ENCODE results near the gene HSP90B1. TPM values are rescaled to one million over a fixed set of nuclear protein-coding genes. Genes with fewer than 3 reads are reported as not detected.

HSP90B1 gene
- total RNA-seq, 1 experiment from 2014 or later = 970 TPM

DNA sequence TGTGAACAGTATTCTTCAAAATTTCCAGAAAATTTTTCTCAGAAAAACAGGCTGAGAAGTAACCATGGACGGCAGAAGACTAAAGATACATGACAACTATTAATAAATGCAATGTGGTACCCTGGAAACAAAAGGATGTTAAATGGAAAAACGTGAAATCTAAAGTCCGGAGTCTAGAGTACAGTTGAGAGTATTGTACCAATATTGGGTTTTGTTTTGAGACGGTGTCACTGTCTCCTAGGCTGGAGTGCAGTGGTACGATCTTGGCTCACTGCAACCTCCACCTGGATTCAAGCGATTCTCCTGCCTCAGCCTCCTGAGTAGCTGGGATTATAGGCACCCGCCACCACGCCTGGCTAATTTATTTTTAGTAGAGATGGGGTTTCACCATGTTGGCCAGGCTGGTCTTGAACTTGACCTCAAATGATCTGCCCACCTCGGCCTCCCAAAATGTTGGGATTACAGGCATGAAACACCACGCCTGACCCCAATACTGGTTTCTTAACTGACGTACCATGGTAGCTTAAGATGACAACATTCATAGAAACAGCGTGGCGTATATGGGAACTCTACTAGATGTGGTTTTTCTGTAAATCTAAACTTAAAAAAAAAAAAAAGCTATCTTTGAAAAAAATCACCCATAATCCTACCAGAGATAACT is 18.7 kb downstream of the HSP90B1 start:
- no peak for DNase-seq (ENCODE audit: low spot score)
- Histone ChIP-seq H3K9me3 (ENCODE audit: low read depth, low read length, poor library complexity, severe bottlenecking) (no peaks in the 10 kb centered on the region), H3K27ac (ENCODE audit: low read depth, low read length, poor library complexity, severe bottlenecking) (peak overlapping the region; percentile 55), H3K36me3 (ENCODE audit: insufficient read depth, low read length, poor library complexity, severe bottlenecking) (peaks cover 100% of the 10 kb centered on the region), H3K27me3 (replicated peaks; ENCODE audit: insufficient read depth, low read depth, low read length, poor library complexity) (no peaks in the 10 kb centered on the region), H3K4me1 (ENCODE audit: insufficient read depth, low read length, poor library complexity, severe bottlenecking) (no peaks in the 10 kb centered on the region), H3K4me3 (ENCODE audit: low read depth, low read length, poor library complexity, severe bottlenecking) (no peak overlapping the region)
- ChIA-PET POLR2A (ENCODE audit: low non-redundant PET) (interaction anchor here (0.5 to 0.6 kb wide), 2 partner anchors 10 to 12 kb away, joined by 3 to 4 read pairs; no protein-coding TSS in a partner anchor), CTCF (interaction anchor here (0.6 kb wide), 2 partner anchors 222 to 376 kb away, joined by 3 to 5 read pairs; no protein-coding TSS in a partner anchor)
- intact Hi-C loops (cut with micrococcal nuclease; ENCODE audit: unreplicated experiment) = loop anchor here (10.0 kb wide), 1 partner anchor 366 kb away; no protein-coding TSS in a partner anchor
- TF ChIP-seq EZH2 (IDR thresholded peaks at IDR 0.05; ENCODE audit: borderline replicate concordance, low read depth, low read length, poor library complexity, severe bottlenecking) = no peak
- TF ChIP-seq, protein P1, sequence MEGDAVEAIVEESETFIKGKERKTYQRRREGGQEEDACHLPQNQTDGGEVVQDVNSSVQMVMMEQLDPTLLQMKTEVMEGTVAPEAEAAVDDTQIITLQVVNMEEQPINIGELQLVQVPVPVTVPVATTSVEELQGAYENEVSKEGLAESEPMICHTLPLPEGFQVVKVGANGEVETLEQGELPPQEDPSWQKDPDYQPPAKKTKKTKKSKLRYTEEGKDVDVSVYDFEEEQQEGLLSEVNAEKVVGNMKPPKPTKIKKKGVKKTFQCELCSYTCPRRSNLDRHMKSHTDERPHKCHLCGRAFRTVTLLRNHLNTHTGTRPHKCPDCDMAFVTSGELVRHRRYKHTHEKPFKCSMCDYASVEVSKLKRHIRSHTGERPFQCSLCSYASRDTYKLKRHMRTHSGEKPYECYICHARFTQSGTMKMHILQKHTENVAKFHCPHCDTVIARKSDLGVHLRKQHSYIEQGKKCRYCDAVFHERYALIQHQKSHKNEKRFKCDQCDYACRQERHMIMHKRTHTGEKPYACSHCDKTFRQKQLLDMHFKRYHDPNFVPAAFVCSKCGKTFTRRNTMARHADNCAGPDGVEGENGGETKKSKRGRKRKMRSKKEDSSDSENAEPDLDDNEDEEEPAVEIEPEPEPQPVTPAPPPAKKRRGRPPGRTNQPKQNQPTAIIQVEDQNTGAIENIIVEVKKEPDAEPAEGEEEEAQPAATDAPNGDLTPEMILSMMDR (conservative IDR thresholded peaks at IDR 0.05; ENCODE audit: low read depth, low read length) = no peak
- no TSS peak for BruUV-seq (replicated peaks)

DNA sequence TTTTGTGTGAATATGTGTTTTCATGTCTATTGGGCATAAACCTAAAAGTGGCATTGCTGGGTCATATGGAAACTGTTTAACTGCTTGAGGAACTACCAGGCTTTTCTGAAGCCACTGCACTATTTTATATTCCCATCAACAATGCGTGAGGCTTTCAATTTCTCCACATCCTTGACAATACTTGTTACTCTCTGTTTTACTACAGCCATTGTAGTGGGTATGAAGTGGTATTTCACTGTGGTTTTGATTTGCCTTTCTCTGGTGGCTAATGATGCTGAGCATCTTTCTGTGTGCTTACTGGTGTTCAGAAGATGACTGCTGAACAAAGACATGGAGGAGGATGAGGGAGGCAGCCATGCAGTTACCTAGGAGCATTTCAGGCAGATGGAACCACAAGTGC is 22.3 kb downstream of the HSP90B1 start:
- TF ChIP-seq, protein P1 (conservative IDR thresholded peaks at IDR 0.05; ENCODE audit: low read depth, low read length) = no peak
- TF ChIP-seq EZH2 (IDR thresholded peaks at IDR 0.05; ENCODE audit: borderline replicate concordance, low read depth, low read length, poor library complexity, severe bottlenecking) = no peak
- H3K4me3 ChIP-seq (ENCODE audit: low read depth, low read length, poor library complexity, severe bottlenecking) = no peak overlapping the region
- no peaks in the 10 kb centered on the region for H3K9me3 ChIP-seq (ENCODE audit: low read depth, low read length, poor library complexity, severe bottlenecking)
- H3K27me3 ChIP-seq (replicated peaks; ENCODE audit: insufficient read depth, low read depth, low read length, poor library complexity) = no peaks in the 10 kb centered on the region
- no peak for DNase-seq (ENCODE audit: low spot score)
- H3K36me3 ChIP-seq (ENCODE audit: insufficient read depth, low read length, poor library complexity, severe bottlenecking) = peaks cover 70% of the 10 kb centered on the region
- no peak overlapping the region for H3K27ac ChIP-seq (ENCODE audit: low read depth, low read length, poor library complexity, severe bottlenecking)
- peaks cover 4% of the 10 kb centered on the region for H3K4me1 ChIP-seq (ENCODE audit: insufficient read depth, low read length, poor library complexity, severe bottlenecking)
- no TSS peak for BruUV-seq (replicated peaks)
- ChIA-PET POLR2A (ENCODE audit: low non-redundant PET) (no interaction called here), CTCF (no interaction called here)
- intact Hi-C loops (cut with micrococcal nuclease; ENCODE audit: unreplicated experiment) = no loop called here

DNA sequence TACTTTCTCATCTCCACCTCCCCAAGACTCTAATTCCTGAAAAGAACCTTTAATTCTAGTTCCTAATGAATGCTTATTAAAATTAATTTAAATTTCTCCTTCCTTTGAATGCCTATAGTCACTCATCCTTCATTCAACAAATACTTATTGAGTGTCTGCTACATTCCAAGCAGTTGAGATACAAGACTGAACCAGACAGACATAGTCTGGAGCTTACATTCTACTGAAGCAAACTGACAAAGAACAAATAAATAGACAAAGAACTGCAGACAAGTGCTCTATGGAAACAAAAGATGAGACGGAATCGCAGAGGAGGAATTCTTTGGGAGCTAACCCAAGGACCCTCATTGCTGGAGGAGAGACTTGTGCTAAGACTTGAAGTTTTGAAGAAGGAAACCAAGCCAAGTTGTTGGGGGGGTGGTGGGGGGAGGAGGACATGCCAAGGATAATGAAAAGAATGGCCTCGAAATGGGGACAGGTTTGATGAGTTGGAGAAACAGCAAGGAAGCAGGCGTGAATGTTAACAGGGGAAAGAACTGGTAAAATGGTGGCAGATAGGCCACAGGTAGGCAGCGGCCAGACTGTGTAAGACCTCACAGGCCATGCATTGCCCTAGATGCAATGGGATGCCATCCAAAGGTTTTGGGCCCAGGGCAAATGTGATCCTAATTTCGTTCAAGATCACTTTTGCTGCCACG is 25.8 kb downstream of the HSP90B1 start:
- Histone ChIP-seq H3K9me3 (ENCODE audit: low read depth, low read length, poor library complexity, severe bottlenecking) (no peaks in the 10 kb centered on the region), H3K27ac (ENCODE audit: low read depth, low read length, poor library complexity, severe bottlenecking) (peak overlapping the region; percentile 91), H3K4me3 (ENCODE audit: low read depth, low read length, poor library complexity, severe bottlenecking) (peak overlapping the region; percentile 96), H3K36me3 (ENCODE audit: insufficient read depth, low read length, poor library complexity, severe bottlenecking) (peaks cover 35% of the 10 kb centered on the region), H3K27me3 (replicated peaks; ENCODE audit: insufficient read depth, low read depth, low read length, poor library complexity) (no peaks in the 10 kb centered on the region), H3K4me1 (ENCODE audit: insufficient read depth, low read length, poor library complexity, severe bottlenecking) (peaks cover 4% of the 10 kb centered on the region)
- POLR2A ChIA-PET (ENCODE audit: low non-redundant PET) = no interaction called here
- DNase-seq (ENCODE audit: low spot score) = no peak
- TF ChIP-seq, protein P1 (conservative IDR thresholded peaks at IDR 0.05; ENCODE audit: low read depth, low read length) = no peak
- no peak for TF ChIP-seq EZH2 (IDR thresholded peaks at IDR 0.05; ENCODE audit: borderline replicate concordance, low read depth, low read length, poor library complexity, severe bottlenecking)
- intact Hi-C loops (cut with micrococcal nuclease; ENCODE audit: unreplicated experiment) = loop anchor here (2.0 kb wide), 1 partner anchor 25 kb away; the partner anchor contains the start of gene HSP90B1
- BruUV-seq (replicated peaks) = no TSS peak
- CTCF ChIA-PET = interaction anchor here (1.2 kb wide), 1 partner anchor 10 kb away, joined by 8 read pairs; the partner anchor contains the start of gene TDG

Data from A673 (cell line).